Measurements from ENCODE around the gene NOSIP. TPM values are rescaled to one million over a fixed set of nuclear protein-coding genes. Genes with fewer than 3 reads are reported as not detected.

The NOSIP gene
- total RNA-seq, 2 donors from 2014 or later = 90.7 to 96.1 TPM

GRCh38 chr19:49560358-49560900 lies 19.9 kb downstream of the NOSIP start:
- ATAC-seq (peak; percentile 1 to 44), DNase-seq (ENCODE audit: low spot score in 2 of 2) (no peak)
- H3K36me3 Mint-ChIP-seq = peaks cover 26 to 51% of the 10 kb centered on the region in 2 donors
- peak overlapping the region; percentile 97 to 98 for H3K27ac Mint-ChIP-seq
- H3K9me3 Mint-ChIP-seq = no peaks in the 10 kb centered on the region

- H3K36me3 Mint-ChIP-seq = peaks cover 26 to 51% of the 10 kb centered on the region in 2 donors
- ATAC-seq = peak in 1 of 2 donors; percentile 9
- DNase-seq (ENCODE audit: low spot score in 2 of 2) = no peak
- peak overlapping the region; percentile 97 to 98 for H3K27ac Mint-ChIP-seq
- H3K9me3 Mint-ChIP-seq = no peaks in the 10 kb centered on the region
Measured at GRCh38 chr19:49559928-49560327, 20.4 kb downstream of the NOSIP start.

- Mint-ChIP-seq H3K27ac (peak overlapping the region; percentile 68 to 97), H3K9me3 (no peaks in the 10 kb centered on the region), H3K36me3 (peaks cover 26 to 51% of the 10 kb centered on the region in 2 donors)
- DNase-seq (ENCODE audit: low spot score in 2 of 2) (no peak), ATAC-seq (no peak)
Measured at GRCh38 chr19:49559443-49559842, 20.9 kb downstream of the NOSIP start.

- H3K27ac Mint-ChIP-seq = peak overlapping the region; percentile 88 to 97
- peaks cover 22 to 47% of the 10 kb centered on the region in 2 donors for H3K36me3 Mint-ChIP-seq
- DNase-seq (ENCODE audit: low spot score in 2 of 2) (no peak), ATAC-seq (peak in 1 of 2 donors; percentile 18)
- H3K9me3 Mint-ChIP-seq = no peaks in the 10 kb centered on the region
Measured at GRCh38 chr19:49558591-49558990, 21.8 kb downstream of the NOSIP start.

GRCh38 chr19:49557641-49558325 lies 22.6 kb downstream of the NOSIP start:
- DNase-seq (ENCODE audit: low spot score in 2 of 2) (no peak), ATAC-seq (no peak)
- Mint-ChIP-seq H3K27ac (peak overlapping the region; percentile 5 to 97), H3K36me3 (peaks cover 22 to 51% of the 10 kb centered on the region in 2 donors), H3K9me3 (no peaks in the 10 kb centered on the region)

GRCh38 chr19:49556412-49557398 lies 23.7 kb downstream of the NOSIP start:
- ATAC-seq = peak in 1 of 2 donors; percentile 13
- peak overlapping the region in 1 of 2 donors; percentile 97 for H3K27ac Mint-ChIP-seq
- no peak for DNase-seq (ENCODE audit: low spot score in 2 of 2)
- peaks cover 22 to 57% of the 10 kb centered on the region in 2 donors for H3K36me3 Mint-ChIP-seq
- no peaks in the 10 kb centered on the region for H3K9me3 Mint-ChIP-seq

- no peaks in the 10 kb centered on the region for H3K9me3 Mint-ChIP-seq
- H3K27ac Mint-ChIP-seq = peak overlapping the region in 1 of 2 donors; percentile 96
Measured at GRCh38 chr19:49555600-49556411, 24.6 kb downstream of the NOSIP start.

GRCh38 chr19:49554701-49555181 lies 25.6 kb downstream of the NOSIP start:
- H3K9me3 Mint-ChIP-seq = no peaks in the 10 kb centered on the region
- ATAC-seq = peak; percentile 1 to 45
- peak overlapping the region; percentile 96 to 98 for H3K27ac Mint-ChIP-seq
- peaks cover 21 to 53% of the 10 kb centered on the region in 2 donors for H3K36me3 Mint-ChIP-seq
- peak in 1 of 2 donors; percentile 78 for DNase-seq (ENCODE audit: low spot score in 2 of 2)

More at GRCh38 chr19:49555600-49556411, 24.6 kb downstream of the NOSIP start:
- H3K36me3 Mint-ChIP-seq = peaks cover 22 to 61% of the 10 kb centered on the region in 2 donors
- ATAC-seq (peak in 1 of 2 donors; percentile 62), DNase-seq (ENCODE audit: low spot score in 2 of 2) (peak in 1 of 2 donors; percentile 71)

- ATAC-seq = peak; percentile 82 to 83
- DNase-seq (ENCODE audit: low spot score in 2 of 2) = peak; percentile 59 to 75
- Mint-ChIP-seq H3K27ac (peak overlapping the region; percentile 96 to 98), H3K9me3 (no peaks in the 10 kb centered on the region), H3K36me3 (peaks cover 10 to 42% of the 10 kb centered on the region in 2 donors)
Measured at GRCh38 chr19:49553451-49554271, 26.7 kb downstream of the NOSIP start.

GRCh38 chr19:49552749-49553148 lies 27.6 kb downstream of the NOSIP start:
- Mint-ChIP-seq H3K36me3 (peaks cover 6 to 38% of the 10 kb centered on the region in 2 donors), H3K27ac (peak overlapping the region; percentile 96 to 98), H3K9me3 (no peaks in the 10 kb centered on the region)
- DNase-seq (ENCODE audit: low spot score in 2 of 2) (no peak), ATAC-seq (peak in 1 of 2 donors; percentile 43)

- DNase-seq (ENCODE audit: low spot score in 2 of 2) = no peak
- no peak for ATAC-seq
- Mint-ChIP-seq H3K9me3 (no peaks in the 10 kb centered on the region), H3K36me3 (peaks cover 0 to 32% of the 10 kb centered on the region in 2 donors), H3K27ac (peak overlapping the region in 1 of 2 donors; percentile 96)
Measured at GRCh38 chr19:49551531-49551930, 28.8 kb downstream of the NOSIP start.

- H3K27ac Mint-ChIP-seq = peak overlapping the region; percentile 44 to 77
- no peaks in the 10 kb centered on the region for H3K9me3 Mint-ChIP-seq
- H3K36me3 Mint-ChIP-seq = peaks cover 0 to 18% of the 10 kb centered on the region in 2 donors
- DNase-seq (ENCODE audit: low spot score in 2 of 2) = no peak
- ATAC-seq = no peak
Measured at GRCh38 chr19:49549045-49549444, 31.3 kb downstream of the NOSIP start.

GRCh38 chr19:49546825-49547565 lies 33.4 kb downstream of the NOSIP start:
- H3K36me3 Mint-ChIP-seq = peaks cover 0 to 6% of the 10 kb centered on the region in 2 donors
- peak in 1 of 2 donors; percentile 74 for DNase-seq (ENCODE audit: low spot score in 2 of 2)
- peak; percentile 78 for ATAC-seq
- H3K27ac Mint-ChIP-seq = peak overlapping the region in 1 of 2 donors; percentile 48
- no peaks in the 10 kb centered on the region for H3K9me3 Mint-ChIP-seq

- no peaks in the 10 kb centered on the region for H3K9me3 Mint-ChIP-seq
- ATAC-seq = no peak
- no peak for DNase-seq (ENCODE audit: low spot score in 2 of 2)
Measured at GRCh38 chr19:49544154-49544553, 36.2 kb downstream of the NOSIP start.

More at GRCh38 chr19:49544154-49544553, 36.2 kb downstream of the NOSIP start:
- no peak overlapping the region for H3K27ac Mint-ChIP-seq
- no peaks in the 10 kb centered on the region for H3K36me3 Mint-ChIP-seq

Measured in activated naive CD4-positive, alpha-beta T cell treated with anti-CD3 and anti-CD28 coated beads, Interleukin-2, amount 50 U/mL, for 72 hours (primary cell).